ENCODE data around the gene KCNAB1.
A peak's percentile ranks its signal among the peaks of the same experiment; 100 is the strongest.

KCNAB1 gene

DNA sequence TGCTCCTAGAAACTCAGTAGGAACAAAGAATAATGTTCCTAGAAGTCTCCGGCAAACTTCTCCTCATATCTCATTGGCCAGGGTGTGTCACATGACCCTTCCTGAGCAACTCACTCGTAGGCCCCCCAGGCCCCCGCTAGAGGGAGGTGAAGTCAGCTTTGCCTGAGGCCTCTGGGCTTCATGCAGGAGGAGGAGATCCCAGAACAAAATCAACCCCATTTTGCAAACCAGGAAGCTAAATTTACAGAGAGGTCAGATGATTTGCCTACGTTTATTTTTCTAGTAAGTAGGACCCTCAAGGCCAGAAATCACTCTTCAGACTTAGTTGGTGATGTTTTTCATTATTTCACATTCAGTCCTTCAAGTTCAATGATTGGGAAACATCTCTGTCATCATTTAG lies 335.5 kb downstream of the KCNAB1 start:
- H3K9me3 ChIP-seq (ENCODE audit: control insufficient read depth, insufficient read depth, low read length) = no peaks in the 10 kb centered on the region
- no peak overlapping the region for H3K4me3 ChIP-seq (ENCODE audit: low read depth, low read length)
- no peaks in the 10 kb centered on the region for H3K36me3 ChIP-seq (ENCODE audit: control insufficient read depth, insufficient read depth, low read length)
- H3K9ac ChIP-seq (ENCODE audit: low read depth, low read length) = no peak overlapping the region; the same call in 1 of the 2 replicates
- H3K4me1 ChIP-seq (ENCODE audit: control insufficient read depth, insufficient read depth, low read length) = peaks cover 30% of the 10 kb centered on the region
- peak overlapping the region; percentile 89 for H3K27ac ChIP-seq (ENCODE audit: low read depth, low read length)
- H3K27me3 ChIP-seq (ENCODE audit: control insufficient read depth, insufficient read depth, low read length) = no peaks in the 10 kb centered on the region

DNA sequence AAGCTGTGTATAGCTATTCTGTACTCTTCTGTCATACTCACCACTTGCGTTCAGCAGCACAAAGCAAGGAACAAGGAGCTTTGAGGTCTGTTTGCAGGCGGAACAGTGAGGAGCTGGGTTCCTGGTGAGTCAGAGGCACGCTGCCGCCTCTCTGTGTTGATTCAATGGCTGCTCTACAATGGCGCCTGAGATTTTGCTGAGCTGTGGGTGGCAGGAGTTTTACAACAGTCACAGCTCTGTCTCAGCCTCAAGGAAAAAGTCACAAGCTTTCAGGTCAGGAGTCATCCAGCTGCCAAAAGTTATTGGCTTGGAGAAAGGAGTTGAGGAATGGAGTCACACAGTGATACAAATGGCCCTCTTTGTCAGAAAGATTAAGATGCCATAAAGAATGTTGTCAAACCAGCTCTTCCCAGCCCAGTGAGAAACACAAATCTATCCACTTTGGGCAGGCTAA lies 336.4 kb downstream of the KCNAB1 start:
- Histone ChIP-seq H3K36me3 (ENCODE audit: control insufficient read depth, insufficient read depth, low read length) (no peaks in the 10 kb centered on the region), H3K27me3 (ENCODE audit: control insufficient read depth, insufficient read depth, low read length) (no peaks in the 10 kb centered on the region), H3K4me1 (ENCODE audit: control insufficient read depth, insufficient read depth, low read length) (peaks cover 30% of the 10 kb centered on the region), H3K4me3 (ENCODE audit: low read depth, low read length) (0 out of 2 replicates have a peak overlapping the region, but pooled peaks have one; percentile 9), H3K27ac (ENCODE audit: low read depth, low read length) (peak overlapping the region; percentile 89), H3K9me3 (ENCODE audit: control insufficient read depth, insufficient read depth, low read length) (no peaks in the 10 kb centered on the region), H3K9ac (ENCODE audit: low read depth, low read length) (peak overlapping the region; percentile 6; the same call in 1 of the 2 replicates)

DNA sequence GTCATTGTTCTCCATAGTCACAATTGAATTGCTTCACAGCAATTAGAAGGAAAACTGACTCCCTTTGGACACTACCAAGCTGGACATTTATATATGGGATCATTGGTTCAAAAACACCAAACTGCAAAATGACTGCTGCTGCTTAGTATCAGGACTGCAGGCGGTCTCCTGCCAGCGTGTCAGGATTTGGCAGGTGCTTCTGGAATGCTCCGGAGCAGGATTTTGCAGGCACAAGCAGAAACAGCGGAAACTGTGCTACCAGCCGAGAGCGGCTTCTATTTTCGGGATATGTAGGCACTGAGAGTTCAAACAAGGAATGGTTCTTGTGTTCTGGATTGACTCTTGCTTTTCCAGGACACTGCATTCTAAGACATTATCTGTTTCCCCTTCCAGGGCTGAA lies 339.1 kb downstream of the KCNAB1 start:
- H3K4me1 ChIP-seq (ENCODE audit: control insufficient read depth, insufficient read depth, low read length) = peaks cover 50% of the 10 kb centered on the region
- no peaks in the 10 kb centered on the region for H3K27me3 ChIP-seq (ENCODE audit: control insufficient read depth, insufficient read depth, low read length)
- no peaks in the 10 kb centered on the region for H3K9me3 ChIP-seq (ENCODE audit: control insufficient read depth, insufficient read depth, low read length)
- H3K36me3 ChIP-seq (ENCODE audit: control insufficient read depth, insufficient read depth, low read length) = no peaks in the 10 kb centered on the region
- H3K27ac ChIP-seq (ENCODE audit: low read depth, low read length) = no peak overlapping the region
- H3K4me3 ChIP-seq (ENCODE audit: low read depth, low read length) = no peak overlapping the region
- no peak overlapping the region for H3K9ac ChIP-seq (ENCODE audit: low read depth, low read length)

DNA sequence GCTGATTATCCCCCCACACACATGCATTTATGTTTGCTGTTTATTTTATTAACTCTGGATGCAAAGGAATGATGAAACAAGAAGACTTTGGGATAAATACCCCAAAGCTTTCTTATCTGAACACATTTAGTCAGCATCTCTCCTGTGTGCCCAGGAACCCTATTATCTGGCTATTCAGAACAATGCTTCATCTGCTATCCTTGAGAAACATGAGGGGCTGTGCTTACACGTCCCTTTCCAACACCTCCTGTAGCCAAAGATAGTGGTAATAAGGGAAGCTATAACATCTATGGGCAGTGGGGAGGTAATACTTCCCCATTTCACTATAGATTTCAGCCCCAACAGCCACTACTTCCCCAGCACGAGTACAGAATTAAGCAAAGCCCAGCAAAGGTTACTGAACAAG lies 339.8 kb downstream of the KCNAB1 start:
- no peak overlapping the region for H3K9ac ChIP-seq (ENCODE audit: low read depth, low read length)
- peaks cover 50% of the 10 kb centered on the region for H3K4me1 ChIP-seq (ENCODE audit: control insufficient read depth, insufficient read depth, low read length)
- H3K27me3 ChIP-seq (ENCODE audit: control insufficient read depth, insufficient read depth, low read length) = no peaks in the 10 kb centered on the region
- H3K27ac ChIP-seq (ENCODE audit: low read depth, low read length) = no peak overlapping the region
- H3K9me3 ChIP-seq (ENCODE audit: control insufficient read depth, insufficient read depth, low read length) = no peaks in the 10 kb centered on the region
- no peak overlapping the region for H3K4me3 ChIP-seq (ENCODE audit: low read depth, low read length)
- no peaks in the 10 kb centered on the region for H3K36me3 ChIP-seq (ENCODE audit: control insufficient read depth, insufficient read depth, low read length)

DNA sequence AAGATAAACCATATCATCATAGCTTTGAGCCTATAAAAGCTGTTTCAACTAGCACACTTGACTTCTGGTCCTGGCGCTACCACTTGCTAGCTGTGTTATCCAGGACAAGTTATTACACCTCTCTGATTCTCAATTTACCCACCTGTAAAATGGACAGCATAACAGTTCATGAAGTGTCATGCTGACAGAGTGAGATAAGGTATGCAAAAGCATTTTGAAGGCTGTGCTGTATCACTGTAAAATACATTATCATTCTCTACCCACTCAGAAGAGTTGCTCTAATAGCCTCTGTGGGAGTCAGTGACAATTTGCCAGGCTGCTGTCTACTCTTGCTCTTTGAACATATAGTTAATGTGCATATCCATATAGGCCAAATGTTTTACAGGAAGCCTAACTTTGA lies 341.5 kb downstream of the KCNAB1 start:
- Histone ChIP-seq H3K9ac (ENCODE audit: low read depth, low read length) (no peak overlapping the region), H3K9me3 (ENCODE audit: control insufficient read depth, insufficient read depth, low read length) (no peaks in the 10 kb centered on the region), H3K27me3 (ENCODE audit: control insufficient read depth, insufficient read depth, low read length) (no peaks in the 10 kb centered on the region), H3K4me3 (ENCODE audit: low read depth, low read length) (no peak overlapping the region), H3K36me3 (ENCODE audit: control insufficient read depth, insufficient read depth, low read length) (no peaks in the 10 kb centered on the region), H3K27ac (ENCODE audit: low read depth, low read length) (no peak overlapping the region), H3K4me1 (ENCODE audit: control insufficient read depth, insufficient read depth, low read length) (peaks cover 41% of the 10 kb centered on the region)

- Histone ChIP-seq H3K9me3 (ENCODE audit: control insufficient read depth, insufficient read depth, low read length) (no peaks in the 10 kb centered on the region), H3K4me1 (ENCODE audit: control insufficient read depth, insufficient read depth, low read length) (peaks cover 30% of the 10 kb centered on the region), H3K27ac (ENCODE audit: low read depth, low read length) (peak overlapping the region; percentile 39), H3K36me3 (ENCODE audit: control insufficient read depth, insufficient read depth, low read length) (no peaks in the 10 kb centered on the region), H3K27me3 (ENCODE audit: control insufficient read depth, insufficient read depth, low read length) (no peaks in the 10 kb centered on the region), H3K4me3 (ENCODE audit: low read depth, low read length) (no peak overlapping the region), H3K9ac (ENCODE audit: low read depth, low read length) (no peak overlapping the region)
Measured at GRCh38 chr3:156463123-156463522, 342.7 kb downstream of the KCNAB1 start.

- Histone ChIP-seq H3K9me3 (ENCODE audit: control insufficient read depth, insufficient read depth, low read length) (no peaks in the 10 kb centered on the region), H3K4me1 (ENCODE audit: control insufficient read depth, insufficient read depth, low read length) (peaks cover 25% of the 10 kb centered on the region), H3K27me3 (ENCODE audit: control insufficient read depth, insufficient read depth, low read length) (no peaks in the 10 kb centered on the region), H3K9ac (ENCODE audit: low read depth, low read length) (no peak overlapping the region), H3K36me3 (ENCODE audit: control insufficient read depth, insufficient read depth, low read length) (no peaks in the 10 kb centered on the region), H3K4me3 (ENCODE audit: low read depth, low read length) (no peak overlapping the region), H3K27ac (ENCODE audit: low read depth, low read length) (no peak overlapping the region)
Measured at GRCh38 chr3:156465194-156465593, 344.8 kb downstream of the KCNAB1 start.

DNA sequence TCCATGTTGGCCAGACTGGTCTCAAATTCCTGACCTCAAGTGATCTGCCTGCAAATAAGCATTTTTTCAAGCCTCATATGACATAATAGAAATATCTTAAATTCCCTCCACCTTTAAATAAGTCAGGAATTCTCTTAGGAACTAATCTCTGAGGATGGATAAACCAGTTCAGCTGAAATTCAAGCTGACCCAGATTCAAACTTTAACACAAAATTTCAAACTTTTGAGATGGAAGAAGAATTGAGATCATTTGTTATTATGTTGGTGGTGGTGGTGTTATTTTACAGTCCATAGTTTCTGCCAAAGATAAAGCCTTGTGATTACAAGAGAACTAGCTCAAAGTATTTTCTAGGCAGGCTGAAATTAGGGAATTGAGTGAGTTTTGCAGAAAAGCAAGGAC lies 349.1 kb downstream of the KCNAB1 start:
- H3K27me3 ChIP-seq (ENCODE audit: control insufficient read depth, insufficient read depth, low read length) = no peaks in the 10 kb centered on the region
- H3K4me1 ChIP-seq (ENCODE audit: control insufficient read depth, insufficient read depth, low read length) = peaks cover 8% of the 10 kb centered on the region
- H3K36me3 ChIP-seq (ENCODE audit: control insufficient read depth, insufficient read depth, low read length) = no peaks in the 10 kb centered on the region
- no peak overlapping the region for H3K27ac ChIP-seq (ENCODE audit: low read depth, low read length)
- no peak overlapping the region for H3K9ac ChIP-seq (ENCODE audit: low read depth, low read length)
- no peak overlapping the region for H3K4me3 ChIP-seq (ENCODE audit: low read depth, low read length)
- no peaks in the 10 kb centered on the region for H3K9me3 ChIP-seq (ENCODE audit: control insufficient read depth, insufficient read depth, low read length)

GRCh38 chr3:156471431-156471830 lies 351.1 kb downstream of the KCNAB1 start:
- H3K9ac ChIP-seq (ENCODE audit: low read depth, low read length) = no peak overlapping the region
- no peak overlapping the region for H3K27ac ChIP-seq (ENCODE audit: low read depth, low read length)
- H3K4me1 ChIP-seq (ENCODE audit: control insufficient read depth, insufficient read depth, low read length) = peaks cover 7% of the 10 kb centered on the region; the same call in 1 of the 2 replicates
- H3K27me3 ChIP-seq (ENCODE audit: control insufficient read depth, insufficient read depth, low read length) = no peaks in the 10 kb centered on the region
- H3K9me3 ChIP-seq (ENCODE audit: control insufficient read depth, insufficient read depth, low read length) = no peaks in the 10 kb centered on the region
- H3K4me3 ChIP-seq (ENCODE audit: low read depth, low read length) = no peak overlapping the region
- no peaks in the 10 kb centered on the region for H3K36me3 ChIP-seq (ENCODE audit: control insufficient read depth, insufficient read depth, low read length)

DNA sequence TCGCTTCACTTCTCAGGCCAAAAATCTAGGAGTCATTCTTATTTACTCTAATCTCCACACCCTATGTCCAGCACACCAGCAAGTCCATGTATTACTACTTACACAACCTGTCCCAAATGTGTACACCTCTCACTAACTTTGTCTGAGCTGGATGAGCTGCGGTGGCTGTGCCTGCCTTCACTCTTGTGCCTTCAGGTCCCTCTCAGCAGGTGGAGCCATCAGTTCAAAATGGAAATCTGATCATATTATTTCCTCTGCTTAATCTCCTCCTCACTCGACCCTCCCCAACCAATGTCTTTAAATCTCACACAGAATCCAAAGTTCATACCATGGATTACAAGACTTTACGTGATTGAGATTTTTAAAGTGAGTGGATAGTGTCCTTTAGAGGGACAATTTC lies 351.8 kb downstream of the KCNAB1 start:
- Histone ChIP-seq H3K4me3 (ENCODE audit: low read depth, low read length) (no peak overlapping the region), H3K36me3 (ENCODE audit: control insufficient read depth, insufficient read depth, low read length) (no peaks in the 10 kb centered on the region), H3K9ac (ENCODE audit: low read depth, low read length) (no peak overlapping the region), H3K9me3 (ENCODE audit: control insufficient read depth, insufficient read depth, low read length) (no peaks in the 10 kb centered on the region), H3K27me3 (ENCODE audit: control insufficient read depth, insufficient read depth, low read length) (no peaks in the 10 kb centered on the region), H3K27ac (ENCODE audit: low read depth, low read length) (no peak overlapping the region), H3K4me1 (ENCODE audit: control insufficient read depth, insufficient read depth, low read length) (peaks cover 8% of the 10 kb centered on the region)

DNA sequence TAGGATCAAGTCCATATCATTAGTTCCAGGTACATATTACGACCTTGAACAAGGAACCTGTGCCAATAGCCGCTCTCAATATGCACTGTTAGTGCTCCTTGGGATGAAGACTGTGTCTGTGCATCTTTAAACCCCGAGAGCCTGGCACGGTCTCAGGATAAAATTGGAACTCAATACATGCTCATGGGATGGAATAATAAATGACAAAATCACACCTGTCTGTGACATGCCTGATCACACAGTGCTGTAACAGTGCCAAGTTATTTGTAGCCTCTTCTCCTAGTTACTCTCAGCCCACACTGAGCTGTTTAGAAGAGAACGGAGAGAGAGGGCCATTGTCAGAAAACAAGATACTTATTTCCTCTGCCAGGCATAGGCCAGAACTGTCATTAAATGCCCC lies 352.3 kb downstream of the KCNAB1 start:
- H3K4me3 ChIP-seq (ENCODE audit: low read depth, low read length) = no peak overlapping the region
- no peaks in the 10 kb centered on the region for H3K27me3 ChIP-seq (ENCODE audit: control insufficient read depth, insufficient read depth, low read length)
- H3K27ac ChIP-seq (ENCODE audit: low read depth, low read length) = no peak overlapping the region
- no peak overlapping the region for H3K9ac ChIP-seq (ENCODE audit: low read depth, low read length)
- no peaks in the 10 kb centered on the region for H3K36me3 ChIP-seq (ENCODE audit: control insufficient read depth, insufficient read depth, low read length)
- H3K4me1 ChIP-seq (ENCODE audit: control insufficient read depth, insufficient read depth, low read length) = peaks cover 12% of the 10 kb centered on the region
- H3K9me3 ChIP-seq (ENCODE audit: control insufficient read depth, insufficient read depth, low read length) = no peaks in the 10 kb centered on the region

DNA sequence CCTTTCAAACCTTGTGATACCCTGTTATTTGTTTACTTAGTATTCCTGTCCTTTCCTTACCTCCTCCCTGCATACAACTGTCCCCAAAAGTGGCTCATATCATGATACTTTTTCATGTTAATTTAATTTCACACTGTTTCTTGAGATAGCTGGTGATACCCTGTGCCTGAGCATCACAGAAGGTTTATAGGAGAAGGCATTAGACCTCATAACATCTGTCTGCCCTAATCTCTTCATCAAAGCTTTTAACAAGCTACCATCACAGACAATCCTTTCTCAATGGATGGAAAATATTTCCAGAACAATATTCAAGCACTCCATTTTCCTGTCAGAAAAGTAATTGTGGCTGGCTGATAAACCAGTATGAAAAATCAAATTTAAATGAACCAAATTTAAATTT lies 353.0 kb downstream of the KCNAB1 start:
- Histone ChIP-seq H3K4me1 (ENCODE audit: control insufficient read depth, insufficient read depth, low read length) (peaks cover 12% of the 10 kb centered on the region), H3K27ac (ENCODE audit: low read depth, low read length) (no peak overlapping the region), H3K4me3 (ENCODE audit: low read depth, low read length) (no peak overlapping the region), H3K9ac (ENCODE audit: low read depth, low read length) (no peak overlapping the region), H3K27me3 (ENCODE audit: control insufficient read depth, insufficient read depth, low read length) (no peaks in the 10 kb centered on the region), H3K36me3 (ENCODE audit: control insufficient read depth, insufficient read depth, low read length) (no peaks in the 10 kb centered on the region), H3K9me3 (ENCODE audit: control insufficient read depth, insufficient read depth, low read length) (no peaks in the 10 kb centered on the region)
